GM19239 (cell line): ENCODE measurements around the gene KRT6A.
"Not testable (repeated sequence)": the region's sequence is repeated elsewhere in the genome, so short reads cannot be mapped to it uniquely, and the experiment has no call there.

Source experiments
- DNase-seq: peaks from one replicate; pipeline ENCODE4 v3.0.0; 2011; ENCODE audit warnings: low spot score; ENCODE audit not compliant: insufficient read length
- FAIRE-seq: peaks from 2 replicates; lab custom pipeline; 2011; peaks lifted over from hg19 to GRCh38; lab: Jason Lieb, UNC

The KRT6A gene

GRCh38 chr12:52480073-52480472 lies 13.0 kb downstream of the KRT6A start:
- DNase-seq (no peak), FAIRE-seq (no peak)

- FAIRE-seq (no peak), DNase-seq (no peak)
These were observed 15.4 kb downstream of the KRT6A start for GRCh38 chr12:52477651-52478050.

GRCh38 chr12:52474212-52474611 lies 18.8 kb downstream of the KRT6A start:
- FAIRE-seq (no peak), DNase-seq (no peak)

- FAIRE-seq (no peak), DNase-seq (no peak)
These were observed 19.3 kb downstream of the KRT6A start, which contains the start of gene KRT6C for GRCh38 chr12:52473768-52474167. Gene KRT6C, minus strand, starts transcription at chr12:52473805. Its CDS starts 68 bp downstream, at chr12:52473737.

- DNase-seq (no peak), FAIRE-seq (no peak)
These were observed 23.2 kb downstream of the KRT6A start for GRCh38 chr12:52469853-52470252.

- FAIRE-seq (no peak), DNase-seq (no peak)
These were observed 28.2 kb downstream of the KRT6A start for GRCh38 chr12:52464897-52465296.

- no peak for DNase-seq
These were observed 31.4 kb downstream of the KRT6A start for GRCh38 chr12:52461693-52462092.

GRCh38 chr12:52458861-52459260 lies 34.2 kb downstream of the KRT6A start:
- FAIRE-seq: no peak
- DNase-seq: no peak

More at GRCh38 chr12:52461693-52462092, 31.4 kb downstream of the KRT6A start:
- no peak for FAIRE-seq

- DNase-seq (no peak), FAIRE-seq (no peak)
These were observed 37.2 kb downstream of the KRT6A start for GRCh38 chr12:52455821-52456220.

- FAIRE-seq (no peak), DNase-seq (no peak)
These were observed 38.5 kb downstream of the KRT6A start for GRCh38 chr12:52454411-52455201.

GRCh38 chr12:52452101-52452500 lies 41.0 kb downstream of the KRT6A start, which contains the start of gene KRT6B:
Gene KRT6B, minus strand, starts transcription at chr12:52452146. Its CDS starts 68 bp downstream, at chr12:52452078.
- no peak for FAIRE-seq
- no peak for DNase-seq

GRCh38 chr12:52448228-52448627 lies 44.8 kb downstream of the KRT6A start:
- no peak for FAIRE-seq

GRCh38 chr12:52447196-52447595 lies 45.9 kb downstream of the KRT6A start:
- DNase-seq, FAIRE-seq: not testable (repeated sequence)

More at GRCh38 chr12:52448228-52448627, 44.8 kb downstream of the KRT6A start:
- no peak for DNase-seq

GRCh38 chr12:52446367-52447045 lies 46.6 kb downstream of the KRT6A start:
- no peak for DNase-seq
- no peak for FAIRE-seq

GRCh38 chr12:52445876-52446275 lies 47.2 kb downstream of the KRT6A start:
- FAIRE-seq (no peak), DNase-seq (no peak)

GRCh38 chr12:52444647-52445595 lies 48.1 kb downstream of the KRT6A start:
- DNase-seq (no peak), FAIRE-seq (no peak)

GRCh38 chr12:52443966-52444365 lies 49.1 kb downstream of the KRT6A start:
- FAIRE-seq: no peak
- no peak for DNase-seq

GRCh38 chr12:52442600-52443061 lies 50.4 kb downstream of the KRT6A start:
- DNase-seq (no peak), FAIRE-seq (no peak)

GRCh38 chr12:52441320-52441911 lies 51.6 kb downstream of the KRT6A start:
- no peak for FAIRE-seq
- no peak for DNase-seq
